NCI-H2107 treated with DMSO at 0.1 percent for 48 hours (cell line): ENCODE measurements around the gene UACA.

Experiments
- DNase-seq: peaks from one replicate; lab custom pipeline; 2025; ENCODE audit not compliant: unreplicated experiment; lab: John Stamatoyannopoulos, UW

Gene UACA

GRCh38 chr15:70710714-70711113 is 52.6 kb downstream of the UACA start:
- DNase-seq, result no peak

GRCh38 chr15:70708839-70709238 is 54.5 kb downstream of the UACA start:
- no peak for DNase-seq

- no peak for DNase-seq
Measured at GRCh38 chr15:70707686-70708300, 55.6 kb downstream of the UACA start.

GRCh38 chr15:70704731-70705130 is 58.6 kb downstream of the UACA start:
- DNase-seq, result no peak

- no peak for DNase-seq
Measured at GRCh38 chr15:70704166-70704565, 59.2 kb downstream of the UACA start.

GRCh38 chr15:70703096-70703878 is 60.1 kb downstream of the UACA start:
- DNase-seq, result no peak

GRCh38 chr15:70702584-70702983 is 60.8 kb downstream of the UACA start:
- DNase-seq, result no peak

- DNase-seq, result no peak
Measured at GRCh38 chr15:70701891-70702568, 61.3 kb downstream of the UACA start.

GRCh38 chr15:70701171-70701570 is 62.2 kb downstream of the UACA start:
- DNase-seq, result no peak

GRCh38 chr15:70699890-70700289 is 63.5 kb downstream of the UACA start:
- no peak for DNase-seq

GRCh38 chr15:70698836-70699390 is 64.4 kb downstream of the UACA start:
- no peak for DNase-seq

GRCh38 chr15:70698426-70698825 is 64.9 kb downstream of the UACA start:
- no peak for DNase-seq

- no peak for DNase-seq
Measured at GRCh38 chr15:70690491-70691276, 72.7 kb downstream of the UACA start.

- no peak for DNase-seq
Measured at GRCh38 chr15:70690021-70690420, 73.3 kb downstream of the UACA start.

- DNase-seq, result no peak
Measured at GRCh38 chr15:70687482-70687881, 75.9 kb downstream of the UACA start.

GRCh38 chr15:70680817-70681216 is 82.5 kb downstream of the UACA start:
- no peak for DNase-seq

- DNase-seq, result no peak
Measured at GRCh38 chr15:70679919-70680231, 83.5 kb downstream of the UACA start.

- DNase-seq, result no peak
Measured at GRCh38 chr15:70672081-70672480, 91.3 kb downstream of the UACA start.

- no peak for DNase-seq
Measured at GRCh38 chr15:70670680-70671079, 92.7 kb downstream of the UACA start.

- no peak for DNase-seq
Measured at GRCh38 chr15:70669966-70670658, 93.2 kb downstream of the UACA start.
